HG03521 (cell line): ENCODE results near the gene CCL19.

Experiments used
- ATAC-seq: cut with Tn5 transposase; IDR thresholded peaks from one replicate; pipeline ENCODE4 v1.9.1; 2021; ENCODE audit warnings: mild to moderate bottlenecking, moderate library complexity; ENCODE audit not compliant: unreplicated experiment

CCL19 gene

GRCh38 chr9:34642679-34643078 is 48.4 kb downstream of the CCL19 start:
- ATAC-seq = no peak
